Transverse colon (tissue), 4 donors: ENCODE results near the gene GPX8.

Source experiments
- POLR2A ChIP-seq: fragments of 450-650 bp; IDR thresholded peaks from one replicate; pipeline ENCODE4 v1.6.1; 2016; ENCODE audit warnings: antibody characterized with exemption, mild to moderate bottlenecking, moderate library complexity
- POLR2AphosphoS5 ChIP-seq, 3 donors: sonication (generic); formaldehyde crosslinking; IDR thresholded peaks; one replicate each; pipeline ENCODE4 v1.6.1; 2016; ENCODE audit warnings: antibody characterized with exemption in 3 of 3
- TF ChIP-seq, protein P1 (sequence below), 5 experiments: fragments of 200-600 bp in 3 of 5; fragments of 450-650 bp in 2 of 5; sonication (generic) in 3 of 5; IDR thresholded peaks; 1 replicate in 2 of 5; 2 replicates in 3 of 5; pipeline ENCODE4 v1.5.1; 2016 to 2017; ENCODE audit warnings: antibody characterized with exemption in 5 of 5, inconsistent platforms in 3 of 5, mild to moderate bottlenecking in 2 of 5, moderate library complexity in 1 of 5

DNA sequence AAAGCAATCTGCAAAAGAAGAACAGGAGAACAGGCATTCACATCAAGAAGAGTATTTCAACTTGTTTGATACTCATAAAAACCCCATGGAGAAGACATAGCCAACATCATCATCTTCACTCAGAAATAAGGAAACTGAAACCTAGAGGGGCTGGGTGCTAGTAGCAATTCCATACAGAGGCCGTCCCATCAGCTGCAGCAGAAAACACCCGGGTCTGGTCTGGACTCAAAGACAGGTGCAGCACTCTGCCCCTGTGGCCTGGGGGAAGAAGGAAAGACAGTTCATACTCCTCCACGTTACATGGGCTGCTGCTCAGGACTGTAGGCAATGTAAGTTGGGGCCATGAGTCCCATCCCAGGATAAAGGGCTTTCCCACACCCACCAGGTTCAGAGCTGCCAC lies 45.9 kb upstream of the GPX8 start:
- TF ChIP-seq, protein P1, sequence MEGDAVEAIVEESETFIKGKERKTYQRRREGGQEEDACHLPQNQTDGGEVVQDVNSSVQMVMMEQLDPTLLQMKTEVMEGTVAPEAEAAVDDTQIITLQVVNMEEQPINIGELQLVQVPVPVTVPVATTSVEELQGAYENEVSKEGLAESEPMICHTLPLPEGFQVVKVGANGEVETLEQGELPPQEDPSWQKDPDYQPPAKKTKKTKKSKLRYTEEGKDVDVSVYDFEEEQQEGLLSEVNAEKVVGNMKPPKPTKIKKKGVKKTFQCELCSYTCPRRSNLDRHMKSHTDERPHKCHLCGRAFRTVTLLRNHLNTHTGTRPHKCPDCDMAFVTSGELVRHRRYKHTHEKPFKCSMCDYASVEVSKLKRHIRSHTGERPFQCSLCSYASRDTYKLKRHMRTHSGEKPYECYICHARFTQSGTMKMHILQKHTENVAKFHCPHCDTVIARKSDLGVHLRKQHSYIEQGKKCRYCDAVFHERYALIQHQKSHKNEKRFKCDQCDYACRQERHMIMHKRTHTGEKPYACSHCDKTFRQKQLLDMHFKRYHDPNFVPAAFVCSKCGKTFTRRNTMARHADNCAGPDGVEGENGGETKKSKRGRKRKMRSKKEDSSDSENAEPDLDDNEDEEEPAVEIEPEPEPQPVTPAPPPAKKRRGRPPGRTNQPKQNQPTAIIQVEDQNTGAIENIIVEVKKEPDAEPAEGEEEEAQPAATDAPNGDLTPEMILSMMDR (IDR thresholded peaks at IDR 0.05): no peak
- TF ChIP-seq POLR2A (no peak), POLR2AphosphoS5 (IDR thresholded peaks at IDR 0.05) (no peak)
